DOHH2 (cell line): ENCODE results near the gene RRP8.

Experiments
- H3F3A ChIP-seq: fragments of 200-600 bp; sonication (generic), shearing (Covaris generic); 2 replicates; pipeline ENCODE4 v1.6.0; 2016; ENCODE audit warnings: antibody characterized with exemption, mild to moderate bottlenecking; ENCODE audit not compliant: control insufficient read depth, insufficient read depth
- H3K27ac ChIP-seq: fragments of 200-600 bp; sonication (generic); 2 replicates; pipeline ENCODE4 v1.5.1; 2014; ENCODE audit warnings: low read depth, mild to moderate bottlenecking, low read length, moderate library complexity
- H3K27me3 ChIP-seq: fragments of 200-600 bp; sonication (generic); 2 replicates; pipeline ENCODE4 v1.6.1; 2014; ENCODE audit warnings: mild to moderate bottlenecking, low read length, mixed read lengths; ENCODE audit not compliant: control insufficient read depth
- H3K36me3 ChIP-seq: fragments of 200-600 bp; sonication (generic); 2 replicates; pipeline ENCODE4 v1.6.1; 2014; ENCODE audit warnings: mild to moderate bottlenecking, low read length, moderate library complexity, mixed read lengths; ENCODE audit not compliant: control insufficient read depth
- H3K4me1 ChIP-seq: fragments of 200-600 bp; sonication (generic); 2 replicates; pipeline ENCODE4 v1.6.1; 2014; ENCODE audit warnings: mild to moderate bottlenecking, low read length, mixed read lengths; ENCODE audit not compliant: control insufficient read depth
- H3K4me2 ChIP-seq: fragments of 200-600 bp; sonication (generic); 2 replicates; pipeline ENCODE4 v1.6.0; 2014; ENCODE audit warnings: mild to moderate bottlenecking, low read length, moderate library complexity
- H3K4me3 ChIP-seq: fragments of 200-600 bp; sonication (generic); 2 replicates; pipeline ENCODE4 v1.5.1; 2014; ENCODE audit warnings: mild to moderate bottlenecking, low read length, mixed read lengths
- H3K79me2 ChIP-seq: fragments of 200-600 bp; sonication (generic); 2 replicates; pipeline ENCODE4 v1.6.1; 2014; ENCODE audit warnings: mild to moderate bottlenecking, low read length, mixed read lengths; ENCODE audit not compliant: control insufficient read depth
- H3K9me2 ChIP-seq: fragments of 200-600 bp; sonication (generic); replicated peaks from 2 replicates; pipeline ENCODE4 v1.6.1; 2014; ENCODE audit warnings: mild to moderate bottlenecking, low read length, mixed read lengths; ENCODE audit not compliant: control insufficient read depth
- H3K9me3 ChIP-seq: fragments of 200-600 bp; sonication (generic); 2 replicates; pipeline ENCODE4 v1.6.1; 2014; ENCODE audit warnings: antibody characterized with exemption, low read length, mixed read lengths; ENCODE audit not compliant: control insufficient read depth, insufficient read depth
- H4K20me1 ChIP-seq: fragments of 200-600 bp; sonication (generic); 2 replicates; pipeline ENCODE4 v1.6.0; 2014; ENCODE audit warnings: low read depth, mild to moderate bottlenecking, antibody characterized with exemption, low read length, moderate library complexity; ENCODE audit not compliant: control insufficient read depth, insufficient read depth
- CTCF ChIP-seq: fragments of 200-600 bp; sonication (generic); IDR thresholded peaks from one replicate; pipeline ENCODE4 v1.5.1; 2014; ENCODE audit warnings: antibody characterized with exemption, mild to moderate bottlenecking, low read depth, low read length; ENCODE audit not compliant: poor library complexity, severe bottlenecking
- EZH2phosphoT487 ChIP-seq: fragments of 200-600 bp; sonication (generic); IDR thresholded peaks from 2 replicates; pipeline ENCODE4 v1.6.1; 2017; ENCODE audit warnings: borderline replicate concordance, mild to moderate bottlenecking, antibody characterized with exemption, low read length, moderate library complexity, mixed read lengths

Gene RRP8

GRCh38 chr11:6602096-6602940, 1.1 kb downstream of the RRP8 start:
- Histone ChIP-seq H4K20me1 (peaks cover 14% of the 10 kb centered on the region), H3K79me2 (peaks cover 92% of the 10 kb centered on the region), H3K4me3 (peak overlapping the region; percentile 95), H3K4me2 (peak overlapping the region; percentile 89), H3K27me3 (no peaks in the 10 kb centered on the region), H3K9me2 (no peaks in the 10 kb centered on the region), H3F3A (peaks cover 10% of the 10 kb centered on the region; the same call in 1 of the 2 replicates), H3K9me3 (no peaks in the 10 kb centered on the region), H3K36me3 (peaks cover 71% of the 10 kb centered on the region), H3K4me1 (peaks cover 41% of the 10 kb centered on the region), H3K27ac (peak overlapping the region; percentile 47)
- TF ChIP-seq CTCF: no peak
- TF ChIP-seq EZH2phosphoT487: no peak

- peaks cover 14% of the 10 kb centered on the region for H4K20me1 ChIP-seq
- H3K9me3 ChIP-seq: no peaks in the 10 kb centered on the region
- no peak overlapping the region for H3K4me3 ChIP-seq
- no peaks in the 10 kb centered on the region for H3K27me3 ChIP-seq
- peaks cover 81% of the 10 kb centered on the region for H3K79me2 ChIP-seq
- peaks cover 73% of the 10 kb centered on the region for H3K36me3 ChIP-seq
- no peak overlapping the region for H3K27ac ChIP-seq
- no peaks in the 10 kb centered on the region for H3K9me2 ChIP-seq
- TF ChIP-seq CTCF (no peak), EZH2phosphoT487 (no peak)
- peaks cover 7% of the 10 kb centered on the region; the same call in 1 of the 2 replicates for H3F3A ChIP-seq
- peaks cover 28% of the 10 kb centered on the region for H3K4me1 ChIP-seq
- no peak overlapping the region; the same call in 1 of the 2 replicates for H3K4me2 ChIP-seq
These were observed 2.4 kb downstream of the RRP8 start for GRCh38 chr11:6601041-6601461.

GRCh38 chr11:6599881-6600390, 3.5 kb downstream of the RRP8 start:
- H3K27ac ChIP-seq: no peak overlapping the region
- H3F3A ChIP-seq: peaks cover 6% of the 10 kb centered on the region; the same call in 1 of the 2 replicates
- no peak overlapping the region for H3K4me3 ChIP-seq
- no peak overlapping the region for H3K4me2 ChIP-seq
- peaks cover 74% of the 10 kb centered on the region for H3K79me2 ChIP-seq
- H3K36me3 ChIP-seq: peaks cover 82% of the 10 kb centered on the region
- no peaks in the 10 kb centered on the region for H3K27me3 ChIP-seq
- H3K9me3 ChIP-seq: no peaks in the 10 kb centered on the region
- H4K20me1 ChIP-seq: peaks cover 14% of the 10 kb centered on the region
- H3K9me2 ChIP-seq: no peaks in the 10 kb centered on the region
- peaks cover 17% of the 10 kb centered on the region for H3K4me1 ChIP-seq
- no peak for TF ChIP-seq EZH2phosphoT487
- TF ChIP-seq CTCF: no peak
